HG02884 (cell line): ENCODE data around the gene AATK.

Experiments used
- ATAC-seq: cut with Tn5 transposase; IDR thresholded peaks from one replicate; pipeline ENCODE4 v1.9.1; 2021; ENCODE audit warnings: mild to moderate bottlenecking, moderate library complexity; ENCODE audit not compliant: unreplicated experiment

Gene AATK, protein sequence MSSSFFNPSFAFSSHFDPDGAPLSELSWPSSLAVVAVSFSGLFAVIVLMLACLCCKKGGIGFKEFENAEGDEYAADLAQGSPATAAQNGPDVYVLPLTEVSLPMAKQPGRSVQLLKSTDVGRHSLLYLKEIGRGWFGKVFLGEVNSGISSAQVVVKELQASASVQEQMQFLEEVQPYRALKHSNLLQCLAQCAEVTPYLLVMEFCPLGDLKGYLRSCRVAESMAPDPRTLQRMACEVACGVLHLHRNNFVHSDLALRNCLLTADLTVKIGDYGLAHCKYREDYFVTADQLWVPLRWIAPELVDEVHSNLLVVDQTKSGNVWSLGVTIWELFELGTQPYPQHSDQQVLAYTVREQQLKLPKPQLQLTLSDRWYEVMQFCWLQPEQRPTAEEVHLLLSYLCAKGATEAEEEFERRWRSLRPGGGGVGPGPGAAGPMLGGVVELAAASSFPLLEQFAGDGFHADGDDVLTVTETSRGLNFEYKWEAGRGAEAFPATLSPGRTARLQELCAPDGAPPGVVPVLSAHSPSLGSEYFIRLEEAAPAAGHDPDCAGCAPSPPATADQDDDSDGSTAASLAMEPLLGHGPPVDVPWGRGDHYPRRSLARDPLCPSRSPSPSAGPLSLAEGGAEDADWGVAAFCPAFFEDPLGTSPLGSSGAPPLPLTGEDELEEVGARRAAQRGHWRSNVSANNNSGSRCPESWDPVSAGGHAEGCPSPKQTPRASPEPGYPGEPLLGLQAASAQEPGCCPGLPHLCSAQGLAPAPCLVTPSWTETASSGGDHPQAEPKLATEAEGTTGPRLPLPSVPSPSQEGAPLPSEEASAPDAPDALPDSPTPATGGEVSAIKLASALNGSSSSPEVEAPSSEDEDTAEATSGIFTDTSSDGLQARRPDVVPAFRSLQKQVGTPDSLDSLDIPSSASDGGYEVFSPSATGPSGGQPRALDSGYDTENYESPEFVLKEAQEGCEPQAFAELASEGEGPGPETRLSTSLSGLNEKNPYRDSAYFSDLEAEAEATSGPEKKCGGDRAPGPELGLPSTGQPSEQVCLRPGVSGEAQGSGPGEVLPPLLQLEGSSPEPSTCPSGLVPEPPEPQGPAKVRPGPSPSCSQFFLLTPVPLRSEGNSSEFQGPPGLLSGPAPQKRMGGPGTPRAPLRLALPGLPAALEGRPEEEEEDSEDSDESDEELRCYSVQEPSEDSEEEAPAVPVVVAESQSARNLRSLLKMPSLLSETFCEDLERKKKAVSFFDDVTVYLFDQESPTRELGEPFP (N-terminal part only)

GRCh38 chr17:81166033-81166492 lies at the start of gene AATK:
AATK (minus strand) TSS chr17:81166221; CDS start chr17:81165992, 229 bp downstream.
- ATAC-seq = no peak

- ATAC-seq = no peak
Observed at GRCh38 chr17:81213978-81214377, 48.0 kb upstream of the AATK start.

DNA sequence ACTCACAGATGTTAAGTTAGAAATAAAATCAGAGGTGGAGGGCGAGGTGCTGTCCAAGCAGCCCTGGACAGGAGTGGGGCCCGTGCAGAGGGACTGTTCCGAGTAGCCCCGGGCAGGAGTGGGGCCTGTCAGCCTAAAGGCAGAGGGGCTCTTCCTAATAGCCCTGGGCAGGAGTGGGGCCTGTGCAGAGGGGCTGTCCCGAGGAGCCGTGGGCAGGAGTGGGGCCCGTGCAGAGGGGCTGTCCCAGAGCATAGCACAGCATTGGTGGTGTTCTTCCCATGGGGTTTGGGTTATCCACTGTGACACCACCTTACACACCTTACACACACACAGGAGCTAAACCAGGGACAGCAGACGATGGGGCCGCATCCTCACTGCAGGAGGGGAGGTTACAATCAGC lies 46.3 kb upstream of the AATK start:
- no peak for ATAC-seq

DNA sequence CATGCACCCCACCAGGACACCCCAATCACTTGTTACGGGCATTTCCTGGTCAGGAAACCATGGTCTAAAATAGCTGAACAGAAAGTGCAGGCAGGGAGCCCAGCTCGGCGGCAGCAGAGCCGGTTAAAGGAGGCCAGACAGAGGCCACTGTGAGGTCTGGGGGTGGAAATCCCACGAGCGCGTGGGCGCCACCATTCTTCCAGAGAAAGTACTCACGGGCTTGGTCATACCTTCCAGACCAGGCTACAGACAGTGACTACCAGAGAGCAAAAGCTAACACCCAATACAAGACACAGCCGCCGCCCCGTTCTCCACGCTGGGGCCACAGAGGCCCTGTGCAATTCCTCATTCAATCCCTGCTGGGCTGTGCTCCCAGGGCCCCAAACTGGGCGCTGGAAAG lies 44.8 kb upstream of the AATK start:
- ATAC-seq = no peak

DNA sequence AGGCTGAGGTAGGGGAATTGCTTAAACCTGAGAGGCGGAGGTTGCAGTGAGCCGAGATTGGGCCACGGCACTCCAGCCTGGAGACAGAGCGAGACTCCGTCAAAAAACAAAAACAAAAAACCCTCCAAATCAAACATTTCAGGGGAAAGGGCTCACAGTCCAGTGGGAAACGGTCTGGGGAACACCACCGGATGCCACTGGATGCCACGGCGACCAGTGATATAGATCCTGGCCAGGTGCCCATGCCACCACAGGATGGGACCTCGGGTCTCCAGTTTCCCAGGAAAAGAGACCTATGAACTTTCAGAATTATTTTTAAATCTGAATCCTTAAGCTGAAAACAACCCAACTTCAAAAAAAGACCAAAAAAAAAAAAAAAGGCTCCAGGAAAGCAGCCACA lies 44.4 kb upstream of the AATK start:
- ATAC-seq = no peak

- ATAC-seq = no peak
Observed at GRCh38 chr17:81209141-81209540, 43.1 kb upstream of the AATK start.

GRCh38 chr17:81208651-81209050 lies 42.6 kb upstream of the AATK start:
- ATAC-seq = no peak

DNA sequence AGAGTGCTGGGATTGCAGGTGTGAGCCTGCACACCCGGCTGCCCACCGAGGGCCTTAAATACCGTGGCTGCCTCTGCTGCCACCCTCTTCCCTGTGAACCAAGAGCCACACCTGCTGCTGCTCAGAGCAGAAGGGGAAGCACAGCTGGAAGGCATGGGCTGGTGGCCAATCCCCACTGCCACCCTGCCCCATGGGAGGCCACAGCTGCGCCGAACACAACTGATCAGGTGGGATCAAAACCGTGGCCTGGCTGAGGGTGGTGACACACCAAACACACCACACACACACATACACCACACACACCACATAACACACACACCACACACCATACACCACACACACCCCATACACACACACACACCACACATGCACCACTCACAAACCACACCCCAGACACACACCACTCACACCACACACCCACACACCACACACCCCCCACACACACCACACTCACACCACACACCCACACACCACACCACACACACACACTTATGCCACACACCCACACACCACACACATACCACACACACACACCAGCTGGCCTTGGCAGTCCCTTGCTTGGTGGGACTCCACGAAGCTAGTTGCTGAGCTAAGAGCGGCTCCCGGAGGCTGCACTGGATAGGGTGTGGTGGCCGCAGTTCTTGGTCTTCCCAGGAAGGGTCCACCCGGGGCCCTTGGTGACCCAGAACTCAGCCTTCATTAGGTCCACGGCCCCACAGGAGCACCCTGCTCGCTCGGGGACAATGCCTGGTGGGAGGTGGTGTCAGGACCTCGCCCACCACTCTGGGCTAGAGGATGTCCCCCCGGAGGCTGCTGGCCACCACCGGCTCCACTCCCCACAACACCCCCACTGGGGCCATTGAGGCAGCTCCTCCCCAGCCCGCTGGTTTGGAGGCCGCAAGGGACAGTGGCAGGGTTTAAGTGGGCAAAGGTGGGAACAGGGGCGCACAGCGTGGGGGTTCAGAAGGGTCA lies 41.9 kb upstream of the AATK start:
- ATAC-seq = no peak

GRCh38 chr17:81206657-81207056 lies 40.6 kb upstream of the AATK start:
- ATAC-seq = no peak

GRCh38 chr17:81206166-81206565 lies 40.1 kb upstream of the AATK start:
- ATAC-seq = no peak

DNA sequence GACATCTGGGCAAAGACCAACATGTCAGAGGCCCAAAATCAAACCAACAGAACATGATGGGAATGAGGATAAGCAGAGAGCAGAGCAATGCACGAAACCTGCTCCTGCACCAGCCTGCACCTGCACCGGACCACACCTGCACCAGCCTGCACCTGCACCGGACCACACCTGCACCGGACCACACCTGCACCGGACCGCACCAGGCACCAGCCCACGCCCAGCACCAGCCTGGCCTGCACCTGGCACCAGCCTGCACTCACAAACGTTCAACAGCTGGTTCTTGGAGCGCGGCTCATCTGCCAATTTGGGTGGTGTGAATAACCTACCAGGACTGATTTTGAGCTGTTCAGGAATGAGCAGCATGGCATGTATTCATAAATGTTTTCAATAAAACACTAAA lies 38.6 kb upstream of the AATK start:
- no peak for ATAC-seq

GRCh38 chr17:81203136-81203535 lies 37.1 kb upstream of the AATK start:
- ATAC-seq = no peak

GRCh38 chr17:81202318-81202717 lies 36.3 kb upstream of the AATK start:
- ATAC-seq = no peak

- no peak for ATAC-seq
Observed at GRCh38 chr17:81200695-81201580, 34.9 kb upstream of the AATK start.

DNA sequence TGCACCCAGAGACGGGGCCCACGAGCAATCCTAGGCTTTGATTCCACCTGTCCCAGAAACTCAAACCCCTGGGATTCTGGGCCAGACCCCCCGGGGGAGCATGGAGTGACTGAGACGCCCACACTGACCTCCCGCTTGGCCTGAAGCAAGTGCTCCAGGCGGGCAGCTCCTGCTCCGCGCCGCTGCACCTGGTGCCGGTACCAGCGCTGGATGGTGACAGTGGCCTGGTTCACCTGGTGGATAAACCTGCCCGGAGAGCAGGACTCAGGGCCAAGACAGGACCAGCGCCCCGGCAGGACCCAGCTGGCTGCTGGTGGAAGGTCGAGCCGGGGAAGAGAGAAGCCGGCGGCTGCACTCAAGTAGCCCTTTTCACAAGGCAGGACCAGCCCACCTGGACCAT lies 34.2 kb upstream of the AATK start:
- no peak for ATAC-seq

GRCh38 chr17:81199482-81199830 lies 33.4 kb upstream of the AATK start:
- ATAC-seq = no peak

GRCh38 chr17:81198826-81199481 lies 32.9 kb upstream of the AATK start:
- ATAC-seq = no peak

GRCh38 chr17:81197831-81198490 lies 31.9 kb upstream of the AATK start:
- ATAC-seq = no peak
